Mucosa of rectum (tissue), 2 donors: ENCODE data around the gene TXNDC11.

Experiments
- H3K27ac ChIP-seq, 2 donors: one replicate each; pipeline ENCODE4 v1.7.0; 2013; ENCODE audit warnings: inconsistent platforms in 2 of 2, low read depth in 2 of 2, low read length in 2 of 2
- H3K27me3 ChIP-seq, 2 donors: one replicate each; pipeline ENCODE4 v1.7.0; 2013; ENCODE audit warnings: low read length in 2 of 2; ENCODE audit not compliant: control insufficient read depth in 2 of 2, insufficient read depth in 2 of 2
- H3K36me3 ChIP-seq, 2 donors: one replicate each; pipeline ENCODE4 v1.7.0; 2013; ENCODE audit warnings: low read length in 2 of 2; ENCODE audit not compliant: control insufficient read depth in 2 of 2, insufficient read depth in 2 of 2
- H3K4me1 ChIP-seq, 2 donors: one replicate each; pipeline ENCODE4 v1.7.0; 2013; ENCODE audit warnings: low read length in 2 of 2, mild to moderate bottlenecking in 1 of 2; ENCODE audit not compliant: control insufficient read depth in 2 of 2, insufficient read depth in 2 of 2
- H3K4me3 ChIP-seq, 2 donors: one replicate each; pipeline ENCODE4 v1.7.0; 2013; ENCODE audit warnings: low read length in 2 of 2
- H3K9ac ChIP-seq, 2 donors: one replicate each; pipeline ENCODE4 v1.7.0; 2013; ENCODE audit warnings: low read length in 2 of 2, low read depth in 1 of 2, mild to moderate bottlenecking in 1 of 2
- H3K9me3 ChIP-seq, 2 donors: one replicate each; pipeline ENCODE4 v1.7.0; 2013; ENCODE audit warnings: low read length in 2 of 2; ENCODE audit not compliant: control insufficient read depth in 2 of 2
- donor health status: healthy.
- donor health status: Normal muscosa, but diverticular disease.

TXNDC11 gene

GRCh38 chr16:11671676-11672075 lies 71.0 kb downstream of the TXNDC11 start:
- H3K27ac ChIP-seq, result no peak overlapping the region
- H3K9me3 ChIP-seq, result no peaks in the 10 kb centered on the region
- peaks cover 33% of the 10 kb centered on the region in 2 donors for H3K4me1 ChIP-seq
- H3K27me3 ChIP-seq, result no peaks in the 10 kb centered on the region
- H3K9ac ChIP-seq, result no peak overlapping the region
- H3K4me3 ChIP-seq, result no peak overlapping the region
- H3K36me3 ChIP-seq, result peaks cover 1 to 6% of the 10 kb centered on the region in 2 donors

- no peak overlapping the region for H3K27ac ChIP-seq
- peaks cover 31 to 33% of the 10 kb centered on the region in 2 donors for H3K4me1 ChIP-seq
- no peaks in the 10 kb centered on the region for H3K9me3 ChIP-seq
- peaks cover 0 to 2% of the 10 kb centered on the region in 2 donors for H3K36me3 ChIP-seq
- H3K4me3 ChIP-seq, result no peak overlapping the region
- H3K9ac ChIP-seq, result no peak overlapping the region
- no peaks in the 10 kb centered on the region for H3K27me3 ChIP-seq
These were observed 71.4 kb downstream of the TXNDC11 start for GRCh38 chr16:11671271-11671670.

- H3K36me3 ChIP-seq, result no peaks in the 10 kb centered on the region
- peak overlapping the region in 1 of 2 donors; percentile 70 for H3K4me3 ChIP-seq
- H3K9me3 ChIP-seq, result no peaks in the 10 kb centered on the region
- H3K27me3 ChIP-seq, result no peaks in the 10 kb centered on the region
- H3K4me1 ChIP-seq, result peaks cover 26 to 29% of the 10 kb centered on the region in 2 donors
- peak overlapping the region in 1 of 2 donors; percentile 49 for H3K27ac ChIP-seq
- H3K9ac ChIP-seq, result peak overlapping the region in 1 of 2 donors; percentile 24
These were observed 72.2 kb downstream of the TXNDC11 start for GRCh38 chr16:11670171-11671131.

- Histone ChIP-seq H3K9ac (peak overlapping the region; percentile 24 to 63), H3K9me3 (no peaks in the 10 kb centered on the region), H3K4me1 (peaks cover 24 to 25% of the 10 kb centered on the region in 2 donors), H3K27me3 (no peaks in the 10 kb centered on the region), H3K4me3 (peak overlapping the region; percentile 60 to 70), H3K27ac (peak overlapping the region; percentile 25 to 49), H3K36me3 (no peaks in the 10 kb centered on the region)
These were observed 73.1 kb downstream of the TXNDC11 start for GRCh38 chr16:11669380-11670146.

- H3K4me3 ChIP-seq, result peak overlapping the region; percentile 60 to 70
- peaks cover 24% of the 10 kb centered on the region in 2 donors for H3K4me1 ChIP-seq
- no peaks in the 10 kb centered on the region for H3K36me3 ChIP-seq
- peak overlapping the region; percentile 25 to 49 for H3K27ac ChIP-seq
- peak overlapping the region; percentile 63 to 65 for H3K9ac ChIP-seq
- H3K9me3 ChIP-seq, result no peaks in the 10 kb centered on the region
- H3K27me3 ChIP-seq, result no peaks in the 10 kb centered on the region
These were observed 73.9 kb downstream of the TXNDC11 start for GRCh38 chr16:11668623-11669379.

GRCh38 chr16:11667824-11668622 lies 74.6 kb downstream of the TXNDC11 start, which contains the start of gene SNN:
TSS of gene SNN (plus strand) at chr16:11668455. CDS start at chr16:11676060, 7,605 bp downstream.
- Histone ChIP-seq H3K9ac (peak within 1 kb of the TSS; percentile 63 to 65), H3K27me3 (no peaks in the 10 kb centered on the region), H3K4me1 (peaks cover 23 to 24% of the 10 kb centered on the region in 2 donors), H3K4me3 (peak within 1 kb of the TSS; percentile 67 to 70), H3K36me3 (no peaks in the 10 kb centered on the region), H3K27ac (peak within 1 kb of the TSS; percentile 25 to 49), H3K9me3 (no peaks in the 10 kb centered on the region)

- Histone ChIP-seq H3K4me3 (peak overlapping the region in 1 of 2 donors; percentile 65), H3K36me3 (no peaks in the 10 kb centered on the region), H3K9ac (no peak overlapping the region), H3K27me3 (no peaks in the 10 kb centered on the region), H3K9me3 (no peaks in the 10 kb centered on the region), H3K27ac (peak overlapping the region in 1 of 2 donors; percentile 4), H3K4me1 (peaks cover 17 to 18% of the 10 kb centered on the region in 2 donors)
These were observed 75.3 kb downstream of the TXNDC11 start for GRCh38 chr16:11667221-11667823.

- Histone ChIP-seq H3K9me3 (no peaks in the 10 kb centered on the region), H3K9ac (no peak overlapping the region), H3K27ac (no peak overlapping the region), H3K4me1 (peaks cover 13 to 18% of the 10 kb centered on the region in 2 donors), H3K27me3 (no peaks in the 10 kb centered on the region), H3K4me3 (no peak overlapping the region), H3K36me3 (no peaks in the 10 kb centered on the region)
These were observed 76.3 kb downstream of the TXNDC11 start for GRCh38 chr16:11666103-11667055.
